ENCODE results near the gene TMEM88. TPM values are rescaled to one million over a fixed set of nuclear protein-coding genes. Genes with fewer than 3 reads are reported as not detected.

Gene TMEM88
- total RNA-seq, 4 donors from 2014 or later = 0.91 to 5.9 (median 3.4) TPM

DNA sequence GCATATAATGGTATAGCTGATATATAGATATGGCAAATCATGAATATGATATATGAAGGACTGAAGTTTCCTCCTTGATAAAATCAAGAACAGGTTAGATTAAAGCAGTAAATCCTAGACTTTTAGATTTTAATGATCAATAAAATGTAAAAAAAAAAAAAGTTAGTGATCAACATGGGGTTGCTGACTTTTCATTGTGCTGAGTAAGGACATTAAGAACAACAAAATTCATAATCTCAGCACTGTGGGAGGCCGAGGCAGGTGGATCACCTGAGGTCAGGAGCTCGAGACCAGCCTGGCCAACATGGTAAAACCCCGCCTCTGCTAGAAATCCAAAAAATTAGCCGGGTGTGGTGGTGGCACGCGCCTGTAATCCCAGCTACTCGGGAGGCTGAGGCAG, 23.4 kb downstream of the TMEM88 start:
- 93 to 94% methylated on average over 7 of the region's 7 CpGs for WGBS, 2 donors
- no peak for TF ChIP-seq CTCF (IDR thresholded peaks at IDR 0.05)
- no peak for TF ChIP-seq POLR2A (IDR thresholded peaks at IDR 0.05)
- peak in 1 of 2 donors; percentile 49 for DNase-seq (ENCODE audit: low spot score in 2 of 2)
- intact Hi-C loops (cut with DNase I; ENCODE audit: low total_unique reads) = no loop called here
- H3K4me3 ChIP-seq (ENCODE audit: low read depth, poor library complexity, severe bottlenecking) = no peak overlapping the region

- TF ChIP-seq POLR2A (IDR thresholded peaks at IDR 0.05) = no peak
- intact Hi-C loops (cut with DNase I; ENCODE audit: low total_unique reads) = no loop called here
- DNase-seq (ENCODE audit: low spot score in 2 of 2) = no peak
- 76 to 80% methylated on average over 3 of the region's 3 CpGs for WGBS, 2 donors
- H3K4me3 ChIP-seq (ENCODE audit: low read depth, poor library complexity, severe bottlenecking) = no peak overlapping the region
These were observed 25.4 kb downstream of the TMEM88 start for GRCh38 chr17:7880076-7880868.

- no peak for TF ChIP-seq POLR2A (IDR thresholded peaks at IDR 0.05)
- TF ChIP-seq CTCF (IDR thresholded peaks at IDR 0.05) = no peak
- H3K4me3 ChIP-seq (ENCODE audit: low read depth, poor library complexity, severe bottlenecking) = no peak overlapping the region
- intact Hi-C loops (cut with DNase I; ENCODE audit: low total_unique reads) = no loop called here
- 42 to 52% methylated on average over 7 of the region's 7 CpGs for WGBS, 2 donors
- DNase-seq (ENCODE audit: low spot score in 2 of 2) = peak in 1 of 2 donors; percentile 80
These were observed 26.6 kb downstream of the TMEM88 start for GRCh38 chr17:7881276-7882054.

- 46 to 54% methylated on average over 7 of the region's 7 CpGs for WGBS, 2 donors
- DNase-seq (ENCODE audit: low spot score in 2 of 2) = peak in 1 of 2 donors; percentile 78
- no peak overlapping the region for H3K4me3 ChIP-seq (ENCODE audit: low read depth, poor library complexity, severe bottlenecking)
- intact Hi-C loops (cut with DNase I; ENCODE audit: low total_unique reads) = no loop called here
- TF ChIP-seq POLR2A (IDR thresholded peaks at IDR 0.05) (no peak), CTCF (IDR thresholded peaks at IDR 0.05) (no peak)
These were observed 27.2 kb downstream of the TMEM88 start for GRCh38 chr17:7882068-7882467.

- DNase-seq (ENCODE audit: low spot score in 2 of 2) = peak in 1 of 2 donors; percentile 50
- intact Hi-C loops (cut with DNase I; ENCODE audit: low total_unique reads) = no loop called here
- TF ChIP-seq CTCF (IDR thresholded peaks at IDR 0.05) = no peak
- no peak for TF ChIP-seq POLR2A (IDR thresholded peaks at IDR 0.05)
- H3K4me3 ChIP-seq (ENCODE audit: low read depth, poor library complexity, severe bottlenecking) = no peak overlapping the region
- 60 to 85% methylated on average over 3 of the region's 3 CpGs for WGBS, 2 donors
These were observed 27.8 kb downstream of the TMEM88 start for GRCh38 chr17:7882629-7883028.

DNA sequence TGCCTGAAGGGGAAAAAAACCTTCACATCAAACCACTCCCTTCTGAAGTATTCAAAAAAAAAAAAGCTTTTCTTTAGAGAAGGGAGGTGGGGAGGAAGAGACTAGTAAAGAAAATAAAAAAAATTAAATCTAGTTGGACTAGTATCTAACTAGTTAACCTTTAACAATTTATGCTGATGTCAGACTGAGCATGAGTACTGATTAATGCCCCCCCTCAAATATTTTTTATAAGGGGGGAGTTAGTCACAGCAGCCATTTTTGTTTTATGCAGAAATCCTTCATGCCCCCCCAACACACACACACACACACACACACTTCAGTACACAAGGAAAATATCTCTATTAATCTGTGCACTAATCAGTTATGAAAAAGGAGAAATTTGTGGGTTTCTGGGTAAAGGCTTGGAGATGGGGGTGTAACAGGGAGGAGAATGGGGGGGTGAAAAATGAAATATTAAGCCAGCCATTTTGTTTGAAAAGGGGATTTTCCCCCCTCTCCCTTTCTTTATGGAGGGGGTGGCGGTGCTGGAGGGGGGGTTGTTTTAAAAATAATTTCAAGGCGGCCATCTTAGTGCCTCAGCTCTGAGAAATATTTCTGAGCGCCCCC, 29.0 kb downstream of the TMEM88 start:
- WGBS, 2 donors = 2 to 7% methylated on average over 3 of the region's 3 CpGs
- peak in 1 of 2 donors; percentile 73 for DNase-seq (ENCODE audit: low spot score in 2 of 2)
- TF ChIP-seq POLR2A (IDR thresholded peaks at IDR 0.05) (no peak), CTCF (IDR thresholded peaks at IDR 0.05) (no peak)
- intact Hi-C loops (cut with DNase I; ENCODE audit: low total_unique reads) = no loop called here
- H3K4me3 ChIP-seq (ENCODE audit: low read depth, poor library complexity, severe bottlenecking) = no peak overlapping the region
